GM19239 (cell line): ENCODE results near the gene ITGB3BP.
"Not testable (repeated sequence)": the region's sequence is repeated elsewhere in the genome, so short reads cannot be mapped to it uniquely, and the experiment has no call there.

Source experiments
- DNase-seq: peaks from one replicate; pipeline ENCODE4 v3.0.0; 2011; ENCODE audit warnings: low spot score; ENCODE audit not compliant: insufficient read length
- FAIRE-seq: peaks from 2 replicates; lab custom pipeline; 2011; peaks lifted over from hg19 to GRCh38; lab: Jason Lieb, UNC

Gene ITGB3BP

GRCh38 chr1:63522891-63523728 is at the start of gene ITGB3BP, which contains the start of gene EFCAB7:
ITGB3BP (minus strand) TSS chr1:63523225; CDS start chr1:63523133, 92 bp downstream.
EFCAB7 (plus strand) TSS chr1:63523525; CDS start chr1:63525573, 2,048 bp downstream.
- FAIRE-seq = peak; percentile 94

GRCh38 chr1:63572686-63573085 is 49.7 kb upstream of the ITGB3BP start:
- not testable (repeated sequence) for FAIRE-seq, DNase-seq

More at GRCh38 chr1:63522891-63523728, at the start of gene ITGB3BP, which contains the start of gene EFCAB7:
- DNase-seq = peak; percentile 28

GRCh38 chr1:63569640-63570316 is 46.8 kb upstream of the ITGB3BP start:
- no peak for FAIRE-seq
- no peak for DNase-seq

- FAIRE-seq (no peak), DNase-seq (no peak)
Observed at GRCh38 chr1:63569068-63569467, 46.0 kb upstream of the ITGB3BP start.

- no peak for FAIRE-seq
- no peak for DNase-seq
Observed at GRCh38 chr1:63563745-63564144, 40.7 kb upstream of the ITGB3BP start.

- no peak for DNase-seq
- no peak for FAIRE-seq
Observed at GRCh38 chr1:63559357-63559756, 36.3 kb upstream of the ITGB3BP start.

- no peak for DNase-seq
- FAIRE-seq = peak; percentile 70
Observed at GRCh38 chr1:63557365-63557987, 34.5 kb upstream of the ITGB3BP start.

- FAIRE-seq = no peak
Observed at GRCh38 chr1:63555480-63555879, 32.5 kb upstream of the ITGB3BP start.

GRCh38 chr1:63548877-63549276 is 25.9 kb upstream of the ITGB3BP start:
- DNase-seq = no peak
- no peak for FAIRE-seq

More at GRCh38 chr1:63555480-63555879, 32.5 kb upstream of the ITGB3BP start:
- no peak for DNase-seq

- DNase-seq (no peak), FAIRE-seq (no peak)
Observed at GRCh38 chr1:63548303-63548702, 25.3 kb upstream of the ITGB3BP start.

GRCh38 chr1:63547621-63548294 is 24.7 kb upstream of the ITGB3BP start:
- no peak for FAIRE-seq
- DNase-seq = no peak

- no peak for FAIRE-seq
- no peak for DNase-seq
Observed at GRCh38 chr1:63545780-63546179, 22.8 kb upstream of the ITGB3BP start.

GRCh38 chr1:63537940-63538339 is 14.9 kb upstream of the ITGB3BP start:
- FAIRE-seq (no peak), DNase-seq (no peak)

- FAIRE-seq = peak; percentile 33
- no peak for DNase-seq
Observed at GRCh38 chr1:63537006-63537405, 14.0 kb upstream of the ITGB3BP start.

GRCh38 chr1:63534406-63534805 is 11.4 kb upstream of the ITGB3BP start:
- FAIRE-seq (no peak), DNase-seq (no peak)

GRCh38 chr1:63533931-63534330 is 10.9 kb upstream of the ITGB3BP start:
- DNase-seq = no peak
- FAIRE-seq = no peak

- FAIRE-seq (no peak), DNase-seq (no peak)
Observed at GRCh38 chr1:63532727-63533126, 9.7 kb upstream of the ITGB3BP start.

GRCh38 chr1:63524201-63524600 is 1.2 kb upstream of the ITGB3BP start:
- FAIRE-seq (no peak), DNase-seq (no peak)

GRCh38 chr1:63523738-63524137 is 713 bp upstream of the ITGB3BP start:
- DNase-seq = no peak
- FAIRE-seq = no peak

GRCh38 chr1:63516629-63517028 is 6.4 kb downstream of the ITGB3BP start:
- FAIRE-seq = no peak
- DNase-seq = no peak
